M059J (cell line): ENCODE measurements around the gene CST4. TPM values are rescaled to one million over a fixed set of nuclear protein-coding genes. Genes with fewer than 3 reads are reported as not detected.
"Not testable (repeated sequence)": the region's sequence is repeated elsewhere in the genome, so short reads cannot be mapped to it uniquely, and the experiment has no call there.

Source experiments
- DNase-seq: peaks from one replicate; pipeline ENCODE4 v3.0.0-alpha.2; 2012; ENCODE audit warnings: low read depth
- total RNA-seq: library from RNA; depleted of rRNA; stranded (reverse); fragments of >200 nt; shearing (Covaris generic); gene quantifications from 2 replicates; pipeline ENCODE4 v1.2.3, GENCODE V29; 2014; rRNA removed

Gene CST4
- 1.1 TPM in 1 of 2 replicates, not detected in the other for total RNA-seq

- not testable (repeated sequence) for DNase-seq
Measured at GRCh38 chr20:23688684-23689398, at the start of gene CST4. CST4 (minus strand) TSS chr20:23689038; CDS start chr20:23688969, 69 bp downstream.

DNA sequence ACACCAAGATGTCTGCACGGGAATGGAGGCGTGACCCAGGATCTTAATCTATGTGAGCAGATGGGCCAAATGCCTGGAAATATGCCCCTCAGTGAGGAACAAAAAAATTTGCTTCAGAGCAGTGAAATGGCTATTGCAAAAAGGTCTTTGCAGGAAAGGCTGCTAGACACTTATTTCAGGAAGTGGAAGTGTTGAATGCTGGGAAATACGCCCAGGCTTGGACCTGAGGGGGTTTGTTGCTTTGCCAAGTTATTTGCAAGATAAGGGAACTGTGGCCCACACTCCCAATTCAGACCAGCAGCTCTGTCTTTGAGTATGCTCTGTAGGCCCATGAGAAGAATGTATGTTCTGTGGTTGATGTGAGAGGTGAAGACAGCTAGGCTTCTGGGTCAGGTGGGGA, 46.6 kb upstream of the CST4 start:
- not testable (repeated sequence) for DNase-seq

- DNase-seq, result not testable (repeated sequence)
Measured at GRCh38 chr20:23734949-23735348, 46.1 kb upstream of the CST4 start.

DNA sequence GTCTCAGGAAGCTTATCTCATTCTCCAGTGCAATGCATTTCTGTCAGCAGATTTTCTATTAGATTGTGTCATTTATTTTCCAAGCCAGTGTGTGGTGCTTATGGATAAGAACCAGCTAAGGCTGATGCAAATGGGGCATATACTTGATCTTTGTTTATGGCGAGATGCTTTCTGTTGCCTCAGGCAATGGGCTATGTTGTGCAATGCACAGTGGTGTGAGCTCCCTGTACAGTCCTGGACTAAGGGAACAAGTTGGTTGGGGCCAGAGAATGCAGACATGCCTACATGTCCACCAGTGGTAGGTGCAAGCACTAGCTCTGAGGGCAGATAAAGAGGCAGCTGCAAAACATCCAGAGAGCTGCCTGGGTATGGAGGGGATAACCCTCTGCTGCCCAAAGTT, 45.6 kb upstream of the CST4 start:
- not testable (repeated sequence) for DNase-seq

- DNase-seq, result no peak
Measured at GRCh38 chr20:23727016-23727415, 38.2 kb upstream of the CST4 start.

- DNase-seq, result no peak
Measured at GRCh38 chr20:23725102-23725501, 36.3 kb upstream of the CST4 start.

DNA sequence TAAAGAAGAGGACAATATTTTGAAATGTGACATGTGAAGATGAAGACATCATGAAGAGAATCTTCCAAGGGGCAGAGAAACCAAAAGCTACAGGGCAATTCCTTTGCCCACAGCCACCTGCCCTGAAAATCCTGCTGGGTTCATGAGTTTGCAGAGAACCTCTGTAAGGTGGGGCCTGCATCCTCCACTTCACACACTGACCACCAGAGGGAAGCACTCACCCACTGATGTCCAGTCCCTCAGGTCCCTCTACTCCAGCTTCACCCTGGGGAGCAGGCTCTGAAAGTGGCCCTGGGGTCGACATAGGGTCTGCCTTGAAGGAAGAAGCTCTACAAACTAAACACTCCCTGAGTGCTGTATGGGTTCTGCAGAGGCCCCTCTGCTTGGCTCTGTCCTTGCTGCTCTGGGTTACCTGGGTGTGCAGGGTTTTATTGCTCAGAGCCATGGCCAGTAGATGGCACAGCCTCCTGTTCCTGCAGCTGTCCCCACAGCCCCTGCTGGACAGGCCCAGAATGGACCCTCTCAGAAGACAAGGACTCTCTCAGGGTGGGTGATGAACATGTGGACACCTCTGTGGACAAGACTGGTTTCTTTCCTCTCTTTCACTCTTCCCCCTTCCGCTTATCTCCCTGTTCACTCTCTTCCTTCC, 34.9 kb upstream of the CST4 start:
- DNase-seq, result peak; percentile 31

- DNase-seq, result not testable (repeated sequence)
Measured at GRCh38 chr20:23722851-23723250, 34.0 kb upstream of the CST4 start.

DNA sequence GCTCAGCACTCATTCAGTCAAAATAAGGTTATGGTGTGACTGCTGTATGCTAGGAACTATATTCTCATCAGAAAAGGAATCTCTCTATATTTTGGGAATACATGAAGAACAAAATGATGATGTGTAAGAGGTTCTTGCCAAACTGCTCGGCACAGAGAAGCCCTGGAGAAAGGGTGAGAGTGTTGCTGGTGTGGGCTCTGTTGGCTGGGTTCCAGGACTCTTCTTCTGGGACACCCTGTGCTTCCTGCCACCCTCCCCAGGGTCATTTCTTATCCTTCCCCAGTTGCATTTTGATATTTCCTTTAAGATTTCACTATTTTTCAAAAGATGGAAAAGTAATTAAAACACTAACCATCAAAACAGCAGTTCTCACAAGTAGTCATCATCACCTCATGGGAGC, 33.1 kb upstream of the CST4 start:
- DNase-seq, result no peak

- DNase-seq, result not testable (repeated sequence)
Measured at GRCh38 chr20:23719351-23719750, 30.5 kb upstream of the CST4 start.

GRCh38 chr20:23711778-23712177, 22.9 kb upstream of the CST4 start:
- DNase-seq, result not testable (repeated sequence)

GRCh38 chr20:23710771-23711170, 21.9 kb upstream of the CST4 start:
- no peak for DNase-seq

DNA sequence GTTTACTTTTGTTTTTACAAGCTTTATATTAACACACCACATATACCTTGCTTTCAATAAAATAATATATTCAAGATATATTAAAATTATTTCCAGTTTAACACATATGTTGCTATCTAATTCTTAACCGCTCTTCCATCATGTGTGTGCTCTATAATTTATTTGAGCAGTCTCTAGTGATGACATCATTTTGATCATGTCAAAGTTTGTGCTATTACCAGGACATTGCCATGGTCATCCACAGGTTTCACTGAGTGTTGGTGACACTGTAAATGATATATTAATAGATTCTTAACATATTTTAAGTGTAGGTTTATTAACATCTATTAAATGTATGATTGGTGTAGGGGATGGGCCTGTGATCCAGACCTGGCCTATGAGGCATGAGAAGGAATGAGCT, 17.1 kb upstream of the CST4 start:
- DNase-seq, result no peak

DNA sequence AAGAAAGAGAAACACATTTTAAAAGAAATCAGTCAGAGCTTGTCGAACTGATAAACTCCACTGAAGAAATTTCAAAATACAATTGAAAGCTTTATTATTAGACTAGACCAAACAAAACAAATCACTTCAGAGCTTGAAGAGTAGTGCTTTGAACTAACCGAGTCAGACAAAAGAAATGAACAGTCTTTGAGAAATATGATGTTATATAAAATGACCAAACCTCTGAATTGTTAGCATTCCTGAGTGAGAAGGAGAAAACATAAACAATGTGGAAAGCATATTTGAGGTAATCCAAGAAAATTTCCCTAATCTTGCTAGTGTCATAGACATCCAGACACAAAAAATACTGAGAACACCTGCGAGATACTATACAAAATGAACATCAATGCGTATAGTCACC, 13.2 kb upstream of the CST4 start:
- DNase-seq, result peak; percentile 12

DNA sequence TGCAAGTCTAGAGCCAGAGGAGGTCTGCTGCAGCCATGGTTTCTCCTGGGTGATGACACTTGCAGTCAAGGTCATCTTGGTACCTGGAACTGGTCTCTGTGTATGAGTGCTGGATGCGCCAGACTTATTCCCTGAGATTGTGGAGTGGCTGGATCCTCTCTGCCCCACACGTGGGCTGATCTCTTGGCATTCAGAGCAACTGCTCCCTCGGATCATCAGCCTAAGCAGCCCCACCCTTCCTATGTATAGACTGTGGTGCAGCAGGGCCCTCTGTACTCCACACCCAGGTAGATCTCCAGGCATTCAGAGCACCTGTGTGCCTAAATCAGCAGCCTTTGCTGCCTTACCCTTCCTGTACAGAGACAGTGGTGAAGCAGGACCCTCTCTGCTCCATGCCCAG, 12.1 kb upstream of the CST4 start:
- no peak for DNase-seq

- no peak for DNase-seq
Measured at GRCh38 chr20:23697947-23698346, 9.1 kb upstream of the CST4 start.

- DNase-seq, result not testable (repeated sequence)
Measured at GRCh38 chr20:23695068-23695395, 6.2 kb upstream of the CST4 start.

GRCh38 chr20:23694178-23695067, 5.6 kb upstream of the CST4 start:
- not testable (repeated sequence) for DNase-seq

DNA sequence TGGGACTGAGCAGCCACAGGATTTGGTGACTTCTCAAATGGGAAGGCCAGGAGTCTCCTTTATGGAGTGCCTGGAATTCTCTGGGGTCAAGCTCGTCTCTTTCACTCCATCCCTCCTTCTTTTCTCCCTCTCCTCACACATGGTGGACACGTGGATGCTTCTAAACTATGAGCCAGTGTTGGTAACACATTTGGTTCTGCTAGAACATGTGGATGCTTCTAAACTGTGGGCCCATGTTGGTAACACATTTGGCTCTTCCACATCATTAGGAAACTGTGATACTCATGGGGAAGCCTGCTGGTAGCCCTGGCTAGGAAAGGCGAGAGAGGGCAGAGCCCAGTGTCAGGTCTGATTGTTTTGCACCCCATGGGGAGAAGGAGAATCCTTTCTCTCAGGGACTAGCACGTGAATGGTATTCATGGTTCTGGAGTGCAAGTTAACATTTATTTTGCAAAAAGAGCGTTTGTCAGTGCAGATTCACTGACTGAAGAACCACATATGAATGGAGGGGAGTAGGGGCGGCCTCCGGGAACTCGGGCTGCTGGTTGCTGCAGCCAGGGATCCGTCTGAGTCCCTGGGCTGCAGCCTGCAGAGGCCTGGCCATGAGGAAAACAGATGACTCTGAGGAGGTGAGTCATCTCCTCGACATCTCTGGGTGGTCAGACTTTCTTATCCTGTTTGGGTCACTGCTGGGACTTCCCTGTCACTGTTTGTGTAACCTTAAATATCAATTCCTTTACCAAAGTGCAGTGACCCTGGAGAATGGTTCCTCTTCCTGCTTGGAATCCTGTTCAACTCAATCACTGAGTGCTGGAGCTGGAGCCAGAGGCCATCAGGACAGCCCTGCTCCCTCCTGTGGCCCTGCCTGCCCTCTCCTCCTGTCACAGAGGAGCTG, 4.1 kb upstream of the CST4 start:
- DNase-seq, result peak; percentile 77

- peak; percentile 32 for DNase-seq
Measured at GRCh38 chr20:23691675-23692074, 2.8 kb upstream of the CST4 start.

DNA sequence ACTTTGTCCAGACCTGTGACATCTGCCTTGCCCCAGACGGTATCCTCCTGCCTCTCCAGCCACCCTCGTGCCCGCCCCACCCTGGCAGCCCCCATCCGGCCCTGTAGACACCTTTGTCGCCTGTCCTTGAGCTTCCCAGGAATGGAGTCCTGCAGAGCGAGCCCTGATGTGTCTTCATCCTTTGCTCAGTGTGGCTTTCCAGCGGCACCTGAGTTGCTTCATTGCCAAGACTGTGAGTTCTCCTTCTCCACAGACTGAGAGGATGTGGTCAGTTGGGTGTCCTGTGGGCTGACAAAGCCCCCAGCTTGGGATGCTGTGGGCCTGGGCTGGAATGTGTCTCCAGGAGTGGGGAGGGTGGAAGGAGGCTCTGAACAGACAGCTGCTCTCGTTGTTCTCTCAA, 1.7 kb upstream of the CST4 start:
- DNase-seq, result peak; percentile 32

DNA sequence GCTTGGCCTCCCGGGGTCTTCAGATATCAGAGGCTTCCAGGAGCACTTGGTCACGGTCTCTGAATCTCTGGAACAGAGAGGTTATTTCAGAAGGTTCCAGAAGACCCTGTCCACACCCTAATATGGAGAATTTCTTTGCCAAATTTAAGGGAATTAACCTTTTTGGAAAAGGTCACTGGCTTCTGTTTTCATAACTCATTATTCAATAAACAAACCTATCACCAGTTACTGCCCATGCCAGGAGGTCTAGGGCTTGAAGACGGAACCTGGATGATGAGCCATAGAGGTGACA, 507 bp upstream of the CST4 start:
- DNase-seq, result peak; percentile 29
